Measurements from ENCODE around the gene MYBL2. TPM values are rescaled to one million over a fixed set of nuclear protein-coding genes. Genes with fewer than 3 reads are reported as not detected.

Gene MYBL2
- total RNA-seq, 1 experiment from 2014 or later: 138 TPM

GRCh38 chr20:43721429-43722152, 54.7 kb downstream of the MYBL2 start:
- BruUV-seq (replicated peaks): no TSS peak
- H3K27me3 ChIP-seq (ENCODE audit: control insufficient read depth, insufficient read depth, low read length): no peaks in the 10 kb centered on the region
- no peaks in the 10 kb centered on the region for H3K9me3 ChIP-seq (ENCODE audit: control insufficient read depth, insufficient read depth, low read depth, low read length)
- POLR2A ChIA-PET: no interaction called here
- TF ChIP-seq TCF7L2 (IDR thresholded peaks at IDR 0.05; ENCODE audit: low read depth, low read length) (no peak), REST (IDR thresholded peaks at IDR 0.05; ENCODE audit: insufficient read depth in 1 of 2, low read depth in 2 of 2, low read length in 1 of 2) (no peak), CTCF (IDR thresholded peaks at IDR 0.05) (no peak)
- CTCF ChIA-PET: no interaction called here
- DNase-seq (ENCODE audit: low read depth, low spot score) (no peak), ATAC-seq (peak; percentile 59)
- H3K4me1 ChIP-seq (ENCODE audit: control insufficient read depth, insufficient read depth, low read length): no peaks in the 10 kb centered on the region
- no peak overlapping the region for H3K27ac ChIP-seq (ENCODE audit: low read length)
- no peaks in the 10 kb centered on the region for H3K36me3 ChIP-seq (ENCODE audit: control insufficient read depth, insufficient read depth, low read length)
- H3K4me3 ChIP-seq (ENCODE audit: low read depth in 2 of 2, low read length in 2 of 2): no peak overlapping the region
- intact Hi-C loops (cut with micrococcal nuclease; ENCODE audit: unreplicated experiment) (no loop called here), in situ Hi-C loops (cut with HindIII; ENCODE audit: low pct_unique_long_range_greater_than_20kb, low sequenced_read_pairs) (no loop called here)

GRCh38 chr20:43722153-43722505, 55.2 kb downstream of the MYBL2 start:
- DNase-seq (ENCODE audit: low read depth, low spot score) (no peak), ATAC-seq (no peak)
- no peak for TF ChIP-seq SIN3A (IDR thresholded peaks at IDR 0.05; ENCODE audit: borderline replicate concordance, insufficient read depth, low read depth, low read length)
- ChIA-PET POLR2A (no interaction called here), CTCF (no interaction called here)
- Histone ChIP-seq H3K4me3 (ENCODE audit: low read depth in 2 of 2, low read length in 2 of 2) (no peak overlapping the region), H3K36me3 (ENCODE audit: control insufficient read depth, insufficient read depth, low read length) (no peaks in the 10 kb centered on the region), H3K27me3 (ENCODE audit: control insufficient read depth, insufficient read depth, low read length) (no peaks in the 10 kb centered on the region), H3K4me1 (ENCODE audit: control insufficient read depth, insufficient read depth, low read length) (no peaks in the 10 kb centered on the region), H3K27ac (ENCODE audit: low read length) (no peak overlapping the region), H3K9me3 (ENCODE audit: control insufficient read depth, insufficient read depth, low read depth, low read length) (no peaks in the 10 kb centered on the region)
- no TSS peak for BruUV-seq (replicated peaks)
- intact Hi-C loops (cut with micrococcal nuclease; ENCODE audit: unreplicated experiment): no loop called here
- in situ Hi-C loops (cut with HindIII; ENCODE audit: low pct_unique_long_range_greater_than_20kb, low sequenced_read_pairs): no loop called here

- Histone ChIP-seq H3K36me3 (ENCODE audit: control insufficient read depth, insufficient read depth, low read length) (no peaks in the 10 kb centered on the region), H3K27me3 (ENCODE audit: control insufficient read depth, insufficient read depth, low read length) (no peaks in the 10 kb centered on the region), H3K4me3 (ENCODE audit: low read depth in 2 of 2, low read length in 2 of 2) (no peak overlapping the region), H3K4me1 (ENCODE audit: control insufficient read depth, insufficient read depth, low read length) (no peaks in the 10 kb centered on the region), H3K27ac (ENCODE audit: low read length) (no peak overlapping the region), H3K9me3 (ENCODE audit: control insufficient read depth, insufficient read depth, low read depth, low read length) (no peaks in the 10 kb centered on the region)
- DNase-seq (ENCODE audit: low read depth, low spot score): no peak
- in situ Hi-C loops (cut with HindIII; ENCODE audit: low pct_unique_long_range_greater_than_20kb, low sequenced_read_pairs) (no loop called here), intact Hi-C loops (cut with micrococcal nuclease; ENCODE audit: unreplicated experiment) (no loop called here)
- no peak for ATAC-seq
- ChIA-PET POLR2A (no interaction called here), CTCF (no interaction called here)
- BruUV-seq (replicated peaks): no TSS peak
- TF ChIP-seq TCF7L2 (IDR thresholded peaks at IDR 0.05; ENCODE audit: low read depth, low read length) (no peak), POLR2AphosphoS5 (IDR thresholded peaks at IDR 0.05; ENCODE audit: low read depth, low read length) (no peak)
Measured at GRCh38 chr20:43723186-43723585, 56.3 kb downstream of the MYBL2 start.
